Neuronal stem cell (in vitro differentiated cells): ENCODE data around the gene TMPRSS11A.
A peak's percentile ranks its signal among the peaks of the same experiment; 100 is the strongest.

ENCODE experiments used
- DNase-seq: peaks from one replicate; pipeline ENCODE4 v3.0.0-alpha.2; 2013; ENCODE audit warnings: low spot score
- H2AFZ ChIP-seq: one replicate; pipeline ENCODE4 v1.6.1; 2013; ENCODE audit warnings: mild to moderate bottlenecking, low read length, inconsistent platforms
- H2AK5ac ChIP-seq: 2 replicates; pipeline ENCODE4 v1.6.1; 2013; ENCODE audit warnings: low read depth, mild to moderate bottlenecking, inconsistent platforms, low read length, moderate library complexity, mixed read lengths
- H2BK120ac ChIP-seq: 2 replicates; pipeline ENCODE4 v1.6.1; 2013; ENCODE audit warnings: low read depth, mild to moderate bottlenecking, inconsistent platforms, low read length, moderate library complexity, mixed read lengths
- H2BK12ac ChIP-seq: one replicate; pipeline ENCODE4 v1.6.1; 2013; ENCODE audit warnings: low read length, inconsistent platforms
- H2BK15ac ChIP-seq: 2 replicates; pipeline ENCODE4 v1.6.1; 2013; ENCODE audit warnings: mild to moderate bottlenecking, low read length, inconsistent platforms, mixed read lengths
- H2BK5ac ChIP-seq: one replicate; pipeline ENCODE4 v1.6.1; 2013; ENCODE audit warnings: inconsistent platforms, mild to moderate bottlenecking, low read length, moderate library complexity
- H3K14ac ChIP-seq: one replicate; pipeline ENCODE4 v1.6.1; 2013; ENCODE audit warnings: low read length, inconsistent platforms
- H3K18ac ChIP-seq: 2 replicates; pipeline ENCODE4 v1.6.1; 2013; ENCODE audit warnings: low read length, inconsistent platforms
- H3K23ac ChIP-seq: 2 replicates; pipeline ENCODE4 v1.6.1; 2013; ENCODE audit warnings: low read depth, mild to moderate bottlenecking, mixed read lengths, low read length, inconsistent platforms; ENCODE audit not compliant: poor library complexity
- H3K27ac ChIP-seq: replicated peaks from 3 replicates; pipeline ENCODE4 v1.5.1; 2013; ENCODE audit warnings: low read length, inconsistent platforms
- H3K27me3 ChIP-seq, 3 experiments: 2 replicates each; pipeline ENCODE4 v1.6.1; 2013; ENCODE audit warnings: low read length in 3 of 3, mild to moderate bottlenecking in 2 of 3, inconsistent platforms in 1 of 3, low read depth in 1 of 3, mixed read lengths in 1 of 3, moderate library complexity in 1 of 3; ENCODE audit not compliant: control insufficient read depth in 3 of 3, insufficient read depth in 3 of 3
- H3K36me3 ChIP-seq, 2 donors: replicated peaks in 1 of 2; 2 replicates each; pipeline ENCODE4 v1.6.1; 2013; ENCODE audit warnings: low read length in 2 of 2; ENCODE audit not compliant: control insufficient read depth in 2 of 2, insufficient read depth in 2 of 2
- H3K4ac ChIP-seq: 2 replicates; pipeline ENCODE4 v1.6.1; 2013; ENCODE audit warnings: inconsistent platforms, mild to moderate bottlenecking, low read length, moderate library complexity
- H3K4me1 ChIP-seq, 2 donors: 1 replicate in 1 of 2; 2 replicates in 1 of 2; pipeline ENCODE4 v1.6.1; 2013; ENCODE audit warnings: low read length in 2 of 2, low read depth in 1 of 2; ENCODE audit not compliant: control insufficient read depth in 2 of 2, insufficient read depth in 1 of 2
- H3K4me2 ChIP-seq: one replicate; pipeline ENCODE4 v1.6.1; 2013; ENCODE audit warnings: mild to moderate bottlenecking, low read length, inconsistent platforms; ENCODE audit not compliant: insufficient read depth, poor library complexity, severe bottlenecking
- H3K4me3 ChIP-seq, 2 donors: 2 replicates each; pipeline ENCODE4 v1.5.1; 2013; ENCODE audit warnings: low read length in 2 of 2, mild to moderate bottlenecking in 2 of 2, inconsistent platforms in 1 of 2, moderate library complexity in 1 of 2
- H3K79me1 ChIP-seq: one replicate; pipeline ENCODE4 v1.6.1; 2013; ENCODE audit warnings: low read depth, mild to moderate bottlenecking, inconsistent platforms, low read length, moderate library complexity
- H3K9ac ChIP-seq: one replicate; pipeline ENCODE4 v1.6.1; 2013; ENCODE audit warnings: mild to moderate bottlenecking, low read depth, low read length, inconsistent platforms; ENCODE audit not compliant: poor library complexity
- H3K9me3 ChIP-seq, 2 donors: replicated peaks in 1 of 2; 2 replicates each; pipeline versions ENCODE3 to v1.6.1; 2013; ENCODE audit warnings: low read length in 2 of 2, mild to moderate bottlenecking in 2 of 2, inconsistent platforms in 1 of 2, low read depth in 1 of 2, mixed read lengths in 1 of 2, moderate library complexity in 1 of 2; ENCODE audit not compliant: control insufficient read depth in 2 of 2, insufficient read depth in 1 of 2
- H4K8ac ChIP-seq: one replicate; pipeline ENCODE4 v1.6.1; 2013; ENCODE audit warnings: low read depth, mild to moderate bottlenecking, inconsistent platforms, low read length, moderate library complexity
- H4K91ac ChIP-seq: one replicate; pipeline ENCODE4 v1.6.1; 2013; ENCODE audit warnings: low read length, low read depth, mild to moderate bottlenecking, inconsistent platforms; ENCODE audit not compliant: poor library complexity
- WGBS, 2 donors: extraction: QIAGEN DNeasy Blood & Tissue Kit; methylation state at CpG; one replicate each; pipeline ENCODE4 v1.1.7; 2013; ENCODE audit warnings: missing lambda C conversion rate in 2 of 2, mixed read lengths in 1 of 2; ENCODE audit not compliant: insufficient read length in 2 of 2, insufficient replicate concordance in 1 of 2; ENCODE audit errors: extremely low coverage in 2 of 2; 5-methylcytosine and 5-hydroxymethylcytosine counted together

TMPRSS11A gene

DNA sequence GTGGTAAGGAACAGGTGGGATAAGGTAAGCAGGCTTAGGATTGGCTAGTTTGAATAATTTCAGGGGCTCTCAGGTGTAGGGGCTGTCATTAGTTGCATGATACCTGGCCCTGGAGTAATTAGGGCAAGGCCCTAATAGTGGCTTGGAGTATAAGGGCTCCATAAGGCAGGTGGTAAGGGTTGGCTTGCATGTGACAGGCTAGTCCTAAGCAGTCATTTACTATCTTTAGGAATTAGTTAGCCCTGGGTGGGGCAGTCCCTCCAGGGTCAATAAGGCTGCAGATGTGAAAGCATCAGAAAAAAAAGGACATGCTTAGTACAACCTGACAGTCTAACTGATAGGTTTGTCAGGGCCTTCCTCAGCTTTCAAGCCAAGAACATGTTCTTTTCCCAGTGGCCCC lies 71.6 kb downstream of the TMPRSS11A start:
- DNase-seq = no peak
- Histone ChIP-seq H3K36me3 (no peaks in the 10 kb centered on the region), H3K79me1 (no peaks in the 10 kb centered on the region), H3K9me3 (no peaks in the 10 kb centered on the region), H3K9ac (no peak overlapping the region), H2BK12ac (no peak overlapping the region), H4K91ac (no peak overlapping the region), H3K4me3 (no peak overlapping the region), H3K27ac (no peak overlapping the region), H2BK15ac (no peak overlapping the region), H2BK120ac (no peak overlapping the region), H4K8ac (no peak overlapping the region), H2BK5ac (no peak overlapping the region), H2AFZ (no peak overlapping the region), H3K14ac (no peak overlapping the region), H3K4me1 (no peaks in the 10 kb centered on the region), H3K23ac (no peak overlapping the region), H3K27me3 (no peaks in the 10 kb centered on the region), H3K4me2 (no peak overlapping the region), H3K4ac (no peak overlapping the region), H3K18ac (no peak overlapping the region), H2AK5ac (no peak overlapping the region)

DNA sequence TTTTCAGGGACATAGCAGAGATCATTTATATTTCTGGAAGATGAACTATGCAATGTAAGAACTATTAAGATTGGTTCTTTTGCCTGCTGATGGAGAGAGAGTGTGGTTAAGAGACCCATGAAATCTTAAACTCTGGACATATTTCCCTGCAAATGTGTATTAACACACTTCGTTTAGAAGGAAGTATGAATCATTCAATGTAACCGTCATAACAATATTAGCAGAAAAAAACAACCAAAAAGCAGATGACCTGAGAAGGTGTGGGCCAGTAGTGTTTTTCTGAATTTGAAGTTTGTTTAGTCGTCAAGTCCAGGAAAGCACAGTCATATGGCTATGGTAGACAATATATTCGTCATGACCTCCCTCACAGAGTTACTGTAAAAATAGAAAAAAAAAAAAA lies 77.0 kb downstream of the TMPRSS11A start:
- Histone ChIP-seq H3K4me2 (no peak overlapping the region), H4K91ac (no peak overlapping the region), H3K27me3 (no peaks in the 10 kb centered on the region), H2BK120ac (no peak overlapping the region), H3K27ac (no peak overlapping the region), H2BK12ac (no peak overlapping the region), H2BK5ac (no peak overlapping the region), H3K4ac (no peak overlapping the region), H2AFZ (peak overlapping the region; percentile 54), H2BK15ac (no peak overlapping the region), H3K79me1 (no peaks in the 10 kb centered on the region), H4K8ac (no peak overlapping the region), H3K18ac (no peak overlapping the region), H3K9ac (no peak overlapping the region), H3K9me3 (no peaks in the 10 kb centered on the region), H3K14ac (no peak overlapping the region), H2AK5ac (no peak overlapping the region), H3K36me3 (no peaks in the 10 kb centered on the region), H3K23ac (no peak overlapping the region), H3K4me1 (peaks cover 0 to 4% of the 10 kb centered on the region in 2 donors), H3K4me3 (no peak overlapping the region)
- WGBS, 2 donors = no CpG with 5 or more reads among the region's 4 CpGs
- no peak for DNase-seq

DNA sequence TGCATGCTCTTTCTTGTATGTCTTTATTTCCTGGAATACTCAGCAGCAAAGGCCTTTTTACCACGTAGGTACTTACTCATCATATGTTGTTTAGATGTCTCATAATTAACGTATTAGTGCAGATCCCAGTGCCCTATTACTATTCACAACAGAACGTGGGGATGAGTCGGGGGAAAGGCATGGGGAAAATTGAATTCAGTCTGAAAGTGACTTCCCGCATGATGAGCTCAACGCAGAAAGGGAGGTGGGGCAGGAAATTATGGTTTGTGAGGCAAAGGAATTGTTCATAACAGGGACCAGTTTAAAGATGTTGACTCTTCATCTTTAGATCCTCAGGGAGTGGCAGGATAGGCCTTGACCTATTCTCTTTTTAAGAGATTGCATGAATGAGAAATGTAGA lies 77.5 kb downstream of the TMPRSS11A start:
- H3K27me3 ChIP-seq = no peaks in the 10 kb centered on the region
- no peak for DNase-seq
- H3K4me1 ChIP-seq = peaks cover 0 to 7% of the 10 kb centered on the region in 2 donors
- H4K8ac ChIP-seq = no peak overlapping the region
- no peak overlapping the region for H2BK5ac ChIP-seq
- no peak overlapping the region for H4K91ac ChIP-seq
- H2AFZ ChIP-seq = peak overlapping the region; percentile 54
- no peak overlapping the region for H3K9ac ChIP-seq
- H3K4me2 ChIP-seq = no peak overlapping the region
- H2BK12ac ChIP-seq = no peak overlapping the region
- H3K14ac ChIP-seq = no peak overlapping the region
- no CpG with 5 or more reads among the region's 6 CpGs for WGBS, 2 donors
- H3K27ac ChIP-seq = no peak overlapping the region
- H3K79me1 ChIP-seq = no peaks in the 10 kb centered on the region
- no peak overlapping the region for H3K18ac ChIP-seq
- no peak overlapping the region for H3K4me3 ChIP-seq
- no peak overlapping the region for H3K23ac ChIP-seq
- H2BK15ac ChIP-seq = no peak overlapping the region
- H2BK120ac ChIP-seq = no peak overlapping the region
- no peaks in the 10 kb centered on the region for H3K36me3 ChIP-seq
- no peak overlapping the region for H2AK5ac ChIP-seq
- no peaks in the 10 kb centered on the region for H3K9me3 ChIP-seq
- no peak overlapping the region for H3K4ac ChIP-seq

DNA sequence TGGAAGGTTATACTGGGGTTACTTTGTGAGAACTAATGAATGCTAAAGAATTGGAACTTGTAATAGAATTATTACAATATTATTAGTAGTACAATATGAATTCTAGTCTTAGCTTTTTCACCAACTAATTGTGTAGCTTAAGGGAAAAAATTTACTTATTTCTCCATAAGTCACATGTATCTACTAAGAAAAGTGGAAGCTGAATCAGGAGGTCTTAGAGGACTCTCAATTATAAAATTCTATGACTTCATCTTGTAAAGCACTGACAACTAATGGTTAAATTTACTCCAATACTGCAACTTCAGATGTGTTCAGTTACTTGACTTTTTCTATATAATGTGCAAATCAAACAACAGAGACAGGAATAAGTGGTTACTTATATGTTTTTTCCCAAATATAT lies 78.6 kb downstream of the TMPRSS11A start:
- H3K79me1 ChIP-seq = no peaks in the 10 kb centered on the region
- H3K27me3 ChIP-seq = no peaks in the 10 kb centered on the region
- no peaks in the 10 kb centered on the region for H3K9me3 ChIP-seq
- H3K14ac ChIP-seq = no peak overlapping the region
- no peak overlapping the region for H2BK120ac ChIP-seq
- no peak overlapping the region for H2BK15ac ChIP-seq
- no peak overlapping the region for H3K4me2 ChIP-seq
- no peak overlapping the region for H3K4ac ChIP-seq
- no peak overlapping the region for H2BK12ac ChIP-seq
- H3K36me3 ChIP-seq = no peaks in the 10 kb centered on the region
- H2BK5ac ChIP-seq = no peak overlapping the region
- no peak for DNase-seq
- H3K9ac ChIP-seq = no peak overlapping the region
- H3K27ac ChIP-seq = no peak overlapping the region
- H3K4me1 ChIP-seq = peaks cover 0 to 7% of the 10 kb centered on the region in 2 donors
- no peak overlapping the region for H2AFZ ChIP-seq
- no peak overlapping the region for H3K4me3 ChIP-seq
- H3K18ac ChIP-seq = no peak overlapping the region
- H4K91ac ChIP-seq = no peak overlapping the region
- no peak overlapping the region for H3K23ac ChIP-seq
- H4K8ac ChIP-seq = no peak overlapping the region
- no peak overlapping the region for H2AK5ac ChIP-seq
